ENCODE measurements around the gene NCAPD2. TPM values are rescaled to one million over a fixed set of nuclear protein-coding genes. Genes with fewer than 3 reads are reported as not detected.
"Not testable (repeated sequence)": the region's sequence is repeated elsewhere in the genome, so short reads cannot be mapped to it uniquely, and the experiment has no call there.

Gene NCAPD2
- total and polyA plus RNA-seq, 2 of the 4 experiments (the other 2 are of a cell fraction), result 35.6 to 57.9 TPM

GRCh38 chr12:6537580-6538419 lies 43.9 kb downstream of the NCAPD2 start:
- H2AFZ ChIP-seq (replicated peaks; ENCODE audit: low read length, poor library complexity); H3K9me1 ChIP-seq (ENCODE audit: insufficient read depth, low read length); H4K91ac ChIP-seq (ENCODE audit: insufficient read depth, low read depth, low read length); dilution Hi-C loops (cut with HindIII; ENCODE audit: low sequenced_read_pairs, unreplicated experiment); H3K27me3 ChIP-seq (ENCODE audit: control insufficient read depth, insufficient read depth, low read length); H2BK120ac ChIP-seq (ENCODE audit: low read depth, low read length); H3K23ac ChIP-seq (ENCODE audit: low read depth, low read length); in situ Hi-C loops (cut with MboI; ENCODE audit: low sequenced_read_pairs); H4K5ac ChIP-seq (ENCODE audit: low read depth, low read length); H3K56ac ChIP-seq (ENCODE audit: extremely low read depth, insufficient read depth, low read length); ATAC-seq (ENCODE audit: low read depth); H3K4ac ChIP-seq (ENCODE audit: low read depth, low read length); H3K9me3 ChIP-seq (ENCODE audit: control insufficient read depth, insufficient read depth, low read length); H3K18ac ChIP-seq (ENCODE audit: low read depth, low read length); H2BK15ac ChIP-seq (ENCODE audit: low read depth, low read length); H2BK20ac ChIP-seq (ENCODE audit: low read depth, low read length): not testable (repeated sequence)
- Histone ChIP-seq H3K14ac (replicated peaks; ENCODE audit: low read depth, low read length) (0 out of 2 replicates have a peak overlapping the region, but pooled peaks have one; percentile 15), H3K4me2 (ENCODE audit: low read depth, low read length) (peak overlapping the region; percentile 89), H4K20me1 (ENCODE audit: insufficient read depth, low read length) (peaks cover 75% of the 10 kb centered on the region), H3K36me3 (ENCODE audit: control insufficient read depth, insufficient read depth, low read length) (peaks cover 57% of the 10 kb centered on the region), H3K9ac (ENCODE audit: low read depth, low read length) (peak overlapping the region; percentile 11; the same call in 1 of the 2 replicates), H3K27ac (ENCODE audit: insufficient read depth, low read length) (peak overlapping the region; percentile 18; the same call in 1 of the 2 replicates), H2AK9ac (replicated peaks; ENCODE audit: low read depth, low read length, poor library complexity) (peak overlapping the region; percentile 83), H3K4me1 (ENCODE audit: control insufficient read depth, insufficient read depth, low read length) (peaks cover 12% of the 10 kb centered on the region), H2AK5ac (ENCODE audit: low read depth, low read length) (peak overlapping the region; percentile 10; the same call in 1 of the 2 replicates), H2BK5ac (ENCODE audit: low read depth, low read length, poor library complexity, severe bottlenecking) (peak overlapping the region; percentile 9), H3K79me1 (ENCODE audit: low read depth in 1 of 2, low read length in 2 of 2) (peaks cover 0 to 70% of the 10 kb centered on the region in 2 experiments; a peak in 3 of 4 replicates), H3K4me3 (ENCODE audit: insufficient read depth, low read depth, low read length) (peak overlapping the region; percentile 66; the same call in 1 of the 2 replicates), H4K8ac (ENCODE audit: low read depth in 2 of 2, low read length in 2 of 2) (peak overlapping the region; percentile 2 to 11; a peak in 1 of 4 replicates)
- TF ChIP-seq MXI1 (IDR thresholded peaks at IDR 0.05; ENCODE audit: borderline replicate concordance, low read depth, low read length) (0 out of 2 replicates have a peak, but pooled peaks have one; percentile 34), SMC3 (IDR thresholded peaks at IDR 0.05; ENCODE audit: low read depth, low read length) (peak; percentile 44; the same call in 1 of the 2 replicates), MAZ (IDR thresholded peaks at IDR 0.05; ENCODE audit: borderline replicate concordance, low read depth, low read length) (0 out of 2 replicates have a peak, but pooled peaks have one; percentile 19), RAD21 (IDR thresholded peaks at IDR 0.05; ENCODE audit: low read length) (peak; percentile 52), CTCF (conservative IDR thresholded peaks at IDR 0.05; ENCODE audit: low read depth, low read length) (peak; percentile 64)
- TSS peak; percentile 98 for BruUV-seq (replicated peaks)
- peak; percentile 81 for DNase-seq
- ChIA-PET POLR2A (ENCODE audit: unreplicated experiment) (interaction anchor here (0.7 kb wide), 2 partner anchors 10 to 209 kb away, joined by 3 to 4 read pairs; no protein-coding TSS in a partner anchor), CTCF (interaction anchor here (0.6 to 1.9 kb wide), 5 partner anchors 11 to 59 kb away, joined by 3 to 8 read pairs (median 4); no protein-coding TSS in a partner anchor)
- WGBS, 2 experiments (ENCODE audit: extremely low coverage in 2 of 2, insufficient read length in 1 of 2), result 38% methylated on average over 3 of the region's 17 CpGs; no CpG with 5 or more reads in 1 of the 2 experiments
- intact Hi-C loops (cut with micrococcal nuclease), result loop anchor here (1.0 kb wide), 1 partner anchor 114 kb away; no protein-coding TSS in a partner anchor
